WTC11 (cell line): Measurements from ENCODE around the gene SUSD1. TPM values are rescaled to one million over a fixed set of nuclear protein-coding genes. Genes with fewer than 3 reads are reported as not detected.

Experiments
- ATAC-seq: fragments of 200-7000 bp; cut with Tn5 transposase; 2 replicates; pipeline ENCODE4 v1.10.0; 2021; ENCODE audit warnings: mild to moderate bottlenecking, moderate library complexity
- CTCF ChIA-PET: fragments of 300-600 bp; sonication (Branson Sonifier 250); formaldehyde crosslinking; loops from one replicate; lab custom pipeline; 2021; ENCODE audit warnings: antibody characterized with exemption; lab: Charles Lee
- POLR2A ChIA-PET: fragments of 350-600 bp; sonication (Branson Sonifier 250); formaldehyde crosslinking; loops from one replicate; lab custom pipeline; 2021; ENCODE audit warnings: antibody characterized with exemption; lab: Charles Lee
- DNase-seq: peaks from one replicate; pipeline ENCODE4 v3.0.0; 2021; ENCODE audit warnings: low spot score
- H3K27ac Mint-ChIP-seq: 2 replicates; pipeline ENCODE4 v1.8.0; 2021; ENCODE audit warnings: mixed read lengths
- H3K27me3 Mint-ChIP-seq: 2 replicates; pipeline ENCODE4 v1.8.0; 2021; ENCODE audit warnings: low read depth, mild to moderate bottlenecking, moderate library complexity, mixed read lengths
- H3K36me3 Mint-ChIP-seq: 2 replicates; pipeline ENCODE4 v1.8.0; 2021; ENCODE audit warnings: mixed read lengths
- H3K4me1 Mint-ChIP-seq: 2 replicates; pipeline ENCODE4 v1.8.0; 2022; ENCODE audit warnings: mixed read lengths
- H3K4me3 Mint-ChIP-seq: 2 replicates; pipeline ENCODE4 v1.8.0; 2021; ENCODE audit warnings: mild to moderate bottlenecking, moderate library complexity, mixed read lengths
- H3K9me3 Mint-ChIP-seq: 2 replicates; pipeline ENCODE4 v1.8.0; 2021; ENCODE audit warnings: mixed read lengths
- ETV6 ChIP-seq: sonication (generic); formaldehyde crosslinking; IDR thresholded peaks from 2 replicates; pipeline ENCODE4 v1.8.1; 2022; ENCODE audit warnings: mild to moderate bottlenecking, missing genetic modification reagents
- GRHL2 ChIP-seq: fragments of 250-450 bp; sonication (Bioruptor Pico); IDR thresholded peaks from 2 replicates; pipeline ENCODE4 v1.8.0; 2022; ENCODE audit warnings: mild to moderate bottlenecking, moderate library complexity; ENCODE audit not compliant: insufficient replicate concordance, severe bottlenecking
- JUN ChIP-seq: sonication (generic); formaldehyde crosslinking; IDR thresholded peaks from 2 replicates; pipeline ENCODE4 v1.8.0; 2023; ENCODE audit warnings: mild to moderate bottlenecking, missing genetic modification reagents
- NFE2L1 ChIP-seq: sonication (generic); formaldehyde crosslinking; IDR thresholded peaks from 2 replicates; pipeline ENCODE4 v1.8.1; 2023; ENCODE audit warnings: missing genetic modification reagents
- NR1H2 ChIP-seq: sonication (generic); formaldehyde crosslinking; IDR thresholded peaks from 2 replicates; pipeline ENCODE4 v1.9.0; 2021; ENCODE audit warnings: mild to moderate bottlenecking, moderate library complexity, missing genetic modification reagents
- SP1 ChIP-seq: sonication (generic); formaldehyde crosslinking; conservative IDR thresholded peaks from 2 replicates; pipeline ENCODE4 v1.8.1; 2022; ENCODE audit warnings: missing genetic modification reagents
- TEAD1 ChIP-seq: sonication (generic); formaldehyde crosslinking; IDR thresholded peaks from 2 replicates; pipeline ENCODE4 v1.8.0; 2022; ENCODE audit warnings: mild to moderate bottlenecking, missing genetic modification reagents
- ZNF121 ChIP-seq: sonication (generic); formaldehyde crosslinking; IDR thresholded peaks from 2 replicates; pipeline ENCODE4 v1.8.0; 2023; ENCODE audit warnings: missing genetic modification reagents
- total RNA-seq: library from RNA; stranded (reverse); gene quantifications from 3 replicates; pipeline ENCODE4 v1.2.3, GENCODE V29; 2021
- TF ChIP-seq, protein P1 (sequence below): sonication (generic); formaldehyde crosslinking; IDR thresholded peaks from 2 replicates; pipeline ENCODE4 v1.8.0; 2023; ENCODE audit warnings: missing genetic modification reagents, mild to moderate bottlenecking, borderline replicate concordance
- TF ChIP-seq, protein P2 (sequence below): sonication (generic); formaldehyde crosslinking; IDR thresholded peaks from 2 replicates; pipeline ENCODE4 v1.8.0; 2023; ENCODE audit warnings: mild to moderate bottlenecking, missing genetic modification reagents
- TF ChIP-seq, protein P3 (sequence below): sonication (generic); formaldehyde crosslinking; conservative IDR thresholded peaks from 2 replicates; pipeline ENCODE4 v1.8.1; 2023; ENCODE audit warnings: mild to moderate bottlenecking, low read depth, missing genetic modification reagents, moderate library complexity
- TF ChIP-seq, protein P4 (sequence below): sonication (generic); formaldehyde crosslinking; IDR thresholded peaks from 2 replicates; pipeline ENCODE4 v1.8.0; 2023; ENCODE audit warnings: missing genetic modification reagents
- TF ChIP-seq, protein P5 (sequence below): sonication (generic); formaldehyde crosslinking; IDR thresholded peaks from 2 replicates; pipeline ENCODE4 v1.8.1; 2022; ENCODE audit warnings: mild to moderate bottlenecking, missing genetic modification reagents, moderate library complexity, borderline replicate concordance
- TF ChIP-seq, protein P6 (sequence below): fragments of 250-450 bp; sonication (Bioruptor Pico); IDR thresholded peaks from 2 replicates; pipeline ENCODE4 v2.1.2; 2022; ENCODE audit warnings: mild to moderate bottlenecking, moderate library complexity
- TF ChIP-seq, protein P7 (sequence below): sonication (generic); formaldehyde crosslinking; IDR thresholded peaks from 2 replicates; pipeline ENCODE4 v1.8.1; 2023; ENCODE audit warnings: mild to moderate bottlenecking, missing genetic modification reagents, moderate library complexity

The SUSD1 gene
- total RNA-seq, 1 experiment from 2014 or later, result 5.1 TPM

DNA sequence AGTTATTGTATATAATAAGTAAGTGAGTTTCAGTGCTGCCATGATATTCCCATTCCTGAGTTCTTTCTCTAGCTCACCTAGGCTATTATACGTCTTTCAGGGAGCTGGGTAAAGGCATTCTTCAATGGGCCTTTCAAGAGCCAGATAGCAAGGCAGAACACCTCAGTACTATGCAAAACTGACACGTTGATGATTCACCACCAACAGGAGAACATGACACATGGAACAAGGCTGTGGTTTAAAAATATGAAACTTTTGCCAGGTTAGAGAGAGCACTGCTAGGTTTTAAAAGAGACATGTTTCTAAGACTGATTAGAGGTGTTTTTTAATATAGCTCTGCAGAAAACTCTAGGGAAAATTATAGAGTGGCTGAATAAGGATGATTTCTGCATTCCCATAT lies 182.6 kb downstream of the SUSD1 start:
- CTCF ChIA-PET, result no interaction called here
- TF ChIP-seq, protein P1, sequence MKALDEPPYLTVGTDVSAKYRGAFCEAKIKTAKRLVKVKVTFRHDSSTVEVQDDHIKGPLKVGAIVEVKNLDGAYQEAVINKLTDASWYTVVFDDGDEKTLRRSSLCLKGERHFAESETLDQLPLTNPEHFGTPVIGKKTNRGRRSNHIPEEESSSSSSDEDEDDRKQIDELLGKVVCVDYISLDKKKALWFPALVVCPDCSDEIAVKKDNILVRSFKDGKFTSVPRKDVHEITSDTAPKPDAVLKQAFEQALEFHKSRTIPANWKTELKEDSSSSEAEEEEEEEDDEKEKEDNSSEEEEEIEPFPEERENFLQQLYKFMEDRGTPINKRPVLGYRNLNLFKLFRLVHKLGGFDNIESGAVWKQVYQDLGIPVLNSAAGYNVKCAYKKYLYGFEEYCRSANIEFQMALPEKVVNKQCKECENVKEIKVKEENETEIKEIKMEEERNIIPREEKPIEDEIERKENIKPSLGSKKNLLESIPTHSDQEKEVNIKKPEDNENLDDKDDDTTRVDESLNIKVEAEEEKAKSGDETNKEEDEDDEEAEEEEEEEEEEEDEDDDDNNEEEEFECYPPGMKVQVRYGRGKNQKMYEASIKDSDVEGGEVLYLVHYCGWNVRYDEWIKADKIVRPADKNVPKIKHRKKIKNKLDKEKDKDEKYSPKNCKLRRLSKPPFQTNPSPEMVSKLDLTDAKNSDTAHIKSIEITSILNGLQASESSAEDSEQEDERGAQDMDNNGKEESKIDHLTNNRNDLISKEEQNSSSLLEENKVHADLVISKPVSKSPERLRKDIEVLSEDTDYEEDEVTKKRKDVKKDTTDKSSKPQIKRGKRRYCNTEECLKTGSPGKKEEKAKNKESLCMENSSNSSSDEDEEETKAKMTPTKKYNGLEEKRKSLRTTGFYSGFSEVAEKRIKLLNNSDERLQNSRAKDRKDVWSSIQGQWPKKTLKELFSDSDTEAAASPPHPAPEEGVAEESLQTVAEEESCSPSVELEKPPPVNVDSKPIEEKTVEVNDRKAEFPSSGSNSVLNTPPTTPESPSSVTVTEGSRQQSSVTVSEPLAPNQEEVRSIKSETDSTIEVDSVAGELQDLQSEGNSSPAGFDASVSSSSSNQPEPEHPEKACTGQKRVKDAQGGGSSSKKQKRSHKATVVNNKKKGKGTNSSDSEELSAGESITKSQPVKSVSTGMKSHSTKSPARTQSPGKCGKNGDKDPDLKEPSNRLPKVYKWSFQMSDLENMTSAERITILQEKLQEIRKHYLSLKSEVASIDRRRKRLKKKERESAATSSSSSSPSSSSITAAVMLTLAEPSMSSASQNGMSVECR, result no peak
- TF ChIP-seq SP1 (no peak), ZNF121 (CRISPR knock-in tag) (no peak), NFE2L1 (no peak), ETV6 (CRISPR knock-in tag) (no peak), NR1H2 (CRISPR knock-in tag) (no peak), GRHL2 (CRISPR knock-in tag) (no peak), TEAD1 (no peak), JUN (CRISPR knock-in tag) (no peak)
- TF ChIP-seq, protein P2, sequence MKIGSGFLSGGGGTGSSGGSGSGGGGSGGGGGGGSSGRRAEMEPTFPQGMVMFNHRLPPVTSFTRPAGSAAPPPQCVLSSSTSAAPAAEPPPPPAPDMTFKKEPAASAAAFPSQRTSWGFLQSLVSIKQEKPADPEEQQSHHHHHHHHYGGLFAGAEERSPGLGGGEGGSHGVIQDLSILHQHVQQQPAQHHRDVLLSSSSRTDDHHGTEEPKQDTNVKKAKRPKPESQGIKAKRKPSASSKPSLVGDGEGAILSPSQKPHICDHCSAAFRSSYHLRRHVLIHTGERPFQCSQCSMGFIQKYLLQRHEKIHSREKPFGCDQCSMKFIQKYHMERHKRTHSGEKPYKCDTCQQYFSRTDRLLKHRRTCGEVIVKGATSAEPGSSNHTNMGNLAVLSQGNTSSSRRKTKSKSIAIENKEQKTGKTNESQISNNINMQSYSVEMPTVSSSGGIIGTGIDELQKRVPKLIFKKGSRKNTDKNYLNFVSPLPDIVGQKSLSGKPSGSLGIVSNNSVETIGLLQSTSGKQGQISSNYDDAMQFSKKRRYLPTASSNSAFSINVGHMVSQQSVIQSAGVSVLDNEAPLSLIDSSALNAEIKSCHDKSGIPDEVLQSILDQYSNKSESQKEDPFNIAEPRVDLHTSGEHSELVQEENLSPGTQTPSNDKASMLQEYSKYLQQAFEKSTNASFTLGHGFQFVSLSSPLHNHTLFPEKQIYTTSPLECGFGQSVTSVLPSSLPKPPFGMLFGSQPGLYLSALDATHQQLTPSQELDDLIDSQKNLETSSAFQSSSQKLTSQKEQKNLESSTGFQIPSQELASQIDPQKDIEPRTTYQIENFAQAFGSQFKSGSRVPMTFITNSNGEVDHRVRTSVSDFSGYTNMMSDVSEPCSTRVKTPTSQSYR (CRISPR knock-in tag), result no peak
- TF ChIP-seq, protein P3, sequence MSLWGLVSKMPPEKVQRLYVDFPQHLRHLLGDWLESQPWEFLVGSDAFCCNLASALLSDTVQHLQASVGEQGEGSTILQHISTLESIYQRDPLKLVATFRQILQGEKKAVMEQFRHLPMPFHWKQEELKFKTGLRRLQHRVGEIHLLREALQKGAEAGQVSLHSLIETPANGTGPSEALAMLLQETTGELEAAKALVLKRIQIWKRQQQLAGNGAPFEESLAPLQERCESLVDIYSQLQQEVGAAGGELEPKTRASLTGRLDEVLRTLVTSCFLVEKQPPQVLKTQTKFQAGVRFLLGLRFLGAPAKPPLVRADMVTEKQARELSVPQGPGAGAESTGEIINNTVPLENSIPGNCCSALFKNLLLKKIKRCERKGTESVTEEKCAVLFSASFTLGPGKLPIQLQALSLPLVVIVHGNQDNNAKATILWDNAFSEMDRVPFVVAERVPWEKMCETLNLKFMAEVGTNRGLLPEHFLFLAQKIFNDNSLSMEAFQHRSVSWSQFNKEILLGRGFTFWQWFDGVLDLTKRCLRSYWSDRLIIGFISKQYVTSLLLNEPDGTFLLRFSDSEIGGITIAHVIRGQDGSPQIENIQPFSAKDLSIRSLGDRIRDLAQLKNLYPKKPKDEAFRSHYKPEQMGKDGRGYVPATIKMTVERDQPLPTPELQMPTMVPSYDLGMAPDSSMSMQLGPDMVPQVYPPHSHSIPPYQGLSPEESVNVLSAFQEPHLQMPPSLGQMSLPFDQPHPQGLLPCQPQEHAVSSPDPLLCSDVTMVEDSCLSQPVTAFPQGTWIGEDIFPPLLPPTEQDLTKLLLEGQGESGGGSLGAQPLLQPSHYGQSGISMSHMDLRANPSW, result no peak
- TF ChIP-seq, protein P4, sequence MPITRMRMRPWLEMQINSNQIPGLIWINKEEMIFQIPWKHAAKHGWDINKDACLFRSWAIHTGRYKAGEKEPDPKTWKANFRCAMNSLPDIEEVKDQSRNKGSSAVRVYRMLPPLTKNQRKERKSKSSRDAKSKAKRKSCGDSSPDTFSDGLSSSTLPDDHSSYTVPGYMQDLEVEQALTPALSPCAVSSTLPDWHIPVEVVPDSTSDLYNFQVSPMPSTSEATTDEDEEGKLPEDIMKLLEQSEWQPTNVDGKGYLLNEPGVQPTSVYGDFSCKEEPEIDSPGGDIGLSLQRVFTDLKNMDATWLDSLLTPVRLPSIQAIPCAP (CRISPR knock-in tag), result no peak
- TF ChIP-seq, protein P5, sequence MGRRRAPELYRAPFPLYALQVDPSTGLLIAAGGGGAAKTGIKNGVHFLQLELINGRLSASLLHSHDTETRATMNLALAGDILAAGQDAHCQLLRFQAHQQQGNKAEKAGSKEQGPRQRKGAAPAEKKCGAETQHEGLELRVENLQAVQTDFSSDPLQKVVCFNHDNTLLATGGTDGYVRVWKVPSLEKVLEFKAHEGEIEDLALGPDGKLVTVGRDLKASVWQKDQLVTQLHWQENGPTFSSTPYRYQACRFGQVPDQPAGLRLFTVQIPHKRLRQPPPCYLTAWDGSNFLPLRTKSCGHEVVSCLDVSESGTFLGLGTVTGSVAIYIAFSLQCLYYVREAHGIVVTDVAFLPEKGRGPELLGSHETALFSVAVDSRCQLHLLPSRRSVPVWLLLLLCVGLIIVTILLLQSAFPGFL (CRISPR knock-in tag), result no peak
- TF ChIP-seq, protein P6, sequence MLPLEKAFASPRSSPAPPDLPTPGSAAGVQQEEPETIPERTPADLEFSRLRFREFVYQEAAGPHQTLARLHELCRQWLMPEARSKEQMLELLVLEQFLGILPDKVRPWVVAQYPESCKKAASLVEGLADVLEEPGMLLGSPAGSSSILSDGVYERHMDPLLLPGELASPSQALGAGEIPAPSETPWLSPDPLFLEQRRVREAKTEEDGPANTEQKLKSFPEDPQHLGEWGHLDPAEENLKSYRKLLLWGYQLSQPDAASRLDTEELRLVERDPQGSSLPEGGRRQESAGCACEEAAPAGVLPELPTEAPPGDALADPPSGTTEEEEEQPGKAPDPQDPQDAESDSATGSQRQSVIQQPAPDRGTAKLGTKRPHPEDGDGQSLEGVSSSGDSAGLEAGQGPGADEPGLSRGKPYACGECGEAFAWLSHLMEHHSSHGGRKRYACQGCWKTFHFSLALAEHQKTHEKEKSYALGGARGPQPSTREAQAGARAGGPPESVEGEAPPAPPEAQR (CRISPR knock-in tag), result no peak
- TF ChIP-seq, protein P7, sequence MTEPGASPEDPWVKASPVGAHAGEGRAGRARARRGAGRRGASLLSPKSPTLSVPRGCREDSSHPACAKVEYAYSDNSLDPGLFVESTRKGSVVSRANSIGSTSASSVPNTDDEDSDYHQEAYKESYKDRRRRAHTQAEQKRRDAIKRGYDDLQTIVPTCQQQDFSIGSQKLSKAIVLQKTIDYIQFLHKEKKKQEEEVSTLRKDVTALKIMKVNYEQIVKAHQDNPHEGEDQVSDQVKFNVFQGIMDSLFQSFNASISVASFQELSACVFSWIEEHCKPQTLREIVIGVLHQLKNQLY (CRISPR knock-in tag), result no peak
- TF ChIP-seq, all 79 proteins: peak for 0
- H3K4me3 Mint-ChIP-seq, result no peak overlapping the region
- no peak for DNase-seq
- ATAC-seq, result no peak
- peaks cover 5% of the 10 kb centered on the region; the same call in 1 of the 2 replicates for H3K9me3 Mint-ChIP-seq
- H3K27me3 Mint-ChIP-seq, result no peaks in the 10 kb centered on the region
- no peaks in the 10 kb centered on the region for H3K36me3 Mint-ChIP-seq
- H3K27ac Mint-ChIP-seq, result no peak overlapping the region
- POLR2A ChIA-PET, result no interaction called here
- H3K4me1 Mint-ChIP-seq, result no peaks in the 10 kb centered on the region
